SK-N-SH (cell line): ENCODE measurements around the gene OPTC. TPM values are rescaled to one million over a fixed set of nuclear protein-coding genes. Genes with fewer than 3 reads are reported as not detected.
A peak's percentile ranks its signal among the peaks of the same experiment; 100 is the strongest.

Experiments used
- CTCF ChIA-PET: fragments of 300-600, 350-600 bp; formaldehyde crosslinking; extraction: SDS; loops from one replicate; lab custom pipeline; 2021; lab: Yijun Ruan, JAX
- POLR2A ChIA-PET: fragments of 350-600 bp; sonication (Branson Sonifier 250); formaldehyde crosslinking; extraction: SDS; loops from one replicate; lab custom pipeline; 2020; ENCODE audit warnings: antibody characterized with exemption, inconsistent platforms; lab: Yijun Ruan, JAX
- DNase-seq: peaks from one replicate; pipeline ENCODE4 v3.0.0; 2012
- H2AFZ ChIP-seq: fragments of 200-600 bp; sonication (generic); 2 replicates; pipeline ENCODE4 v1.8.1; 2016; ENCODE audit warnings: antibody characterized with exemption, mild to moderate bottlenecking, low read depth
- H3F3A ChIP-seq: fragments of 200-600 bp; sonication (generic); replicated peaks from 2 replicates; pipeline ENCODE3; 2016; ENCODE audit warnings: antibody characterized with exemption, mild to moderate bottlenecking; ENCODE audit not compliant: insufficient read depth
- H3K27ac ChIP-seq, 2 experiments: fragments of 200-500 bp in 1 of 2; fragments of 200-600 bp in 1 of 2; sonication (Bioruptor generic) in 1 of 2; sonication (generic), shearing (Covaris generic) in 1 of 2; 2 replicates each; pipeline versions ENCODE4 v1.5.1 to v1.6.1; 2014 to 2016; ENCODE audit warnings: low read depth in 2 of 2, inconsistent platforms in 1 of 2, low read length in 1 of 2, mild to moderate bottlenecking in 1 of 2, mixed read lengths in 1 of 2
- H3K27me3 ChIP-seq: fragments of 200-600 bp; sonication (generic), shearing (Covaris generic); 2 replicates; pipeline ENCODE4 v1.6.1; 2016; ENCODE audit warnings: mixed run types; ENCODE audit not compliant: insufficient read depth
- H3K36me3 ChIP-seq, 2 experiments: fragments of 200-500 bp in 1 of 2; fragments of 200-600 bp in 1 of 2; sonication (Bioruptor generic) in 1 of 2; sonication (generic) in 1 of 2; replicated peaks in 1 of 2; 2 replicates each; pipeline versions ENCODE3 to v1.5.1; 2014 to 2016; ENCODE audit warnings: low read length in 1 of 2, mild to moderate bottlenecking in 1 of 2; ENCODE audit not compliant: insufficient read depth in 2 of 2, control insufficient read depth in 1 of 2
- H3K4me1 ChIP-seq, 2 experiments: fragments of 200-500 bp in 1 of 2; fragments of 200-600 bp in 1 of 2; sonication (Bioruptor generic) in 1 of 2; sonication (generic), shearing (Covaris generic) in 1 of 2; 2 replicates each; pipeline versions ENCODE4 v1.5.1 to v1.6.1; 2014 to 2016; ENCODE audit warnings: low read depth in 1 of 2, low read length in 1 of 2, mixed run types in 1 of 2; ENCODE audit not compliant: insufficient read depth in 2 of 2, control insufficient read depth in 1 of 2
- H3K4me2 ChIP-seq: fragments of 200-600 bp; sonication (generic), shearing (Covaris generic); 2 replicates; pipeline ENCODE4 v1.6.1; 2017; ENCODE audit warnings: mixed run types
- H3K4me3 ChIP-seq, 2 experiments: fragments of 200-500 bp in 1 of 2; fragments of 200-600 bp in 1 of 2; sonication (Bioruptor generic) in 1 of 2; sonication (generic), shearing (Covaris generic) in 1 of 2; 2 replicates each; pipeline versions ENCODE4 v1.5.1 to v1.8.1; 2014 to 2016; ENCODE audit warnings: low read depth in 2 of 2, inconsistent platforms in 1 of 2, low read length in 1 of 2, mild to moderate bottlenecking in 1 of 2, mixed read lengths in 1 of 2, moderate library complexity in 1 of 2
- H3K79me2 ChIP-seq: fragments of 200-600 bp; sonication (generic); 2 replicates; pipeline ENCODE4 v1.8.1; 2017; ENCODE audit warnings: mild to moderate bottlenecking; ENCODE audit not compliant: insufficient read depth
- H3K9ac ChIP-seq: fragments of 200-600 bp; sonication (generic); 2 replicates; pipeline ENCODE4 v1.6.1; 2017; ENCODE audit warnings: mixed run types
- H3K9me2 ChIP-seq: fragments of 200-600 bp; sonication (generic); 2 replicates; pipeline ENCODE4 v1.6.1; 2017; ENCODE audit warnings: mixed run types
- H3K9me3 ChIP-seq: fragments of 200-600 bp; sonication (generic); 2 replicates; pipeline ENCODE4 v1.6.1; 2017; ENCODE audit warnings: mixed run types, mild to moderate bottlenecking, moderate library complexity
- H4K20me1 ChIP-seq: fragments of 200-600 bp; sonication (generic); 2 replicates; pipeline ENCODE4 v1.6.1; 2017; ENCODE audit warnings: mild to moderate bottlenecking, mixed run types; ENCODE audit not compliant: insufficient read depth
- CHD2 ChIP-seq: fragments of 150-350 bp; IDR thresholded peaks from 2 replicates; pipeline ENCODE4 v1.6.1; 2018; ENCODE audit warnings: low read length; ENCODE audit not compliant: partially characterized antibody
- EP300 ChIP-seq, 2 experiments: IDR thresholded peaks; 2 replicates each; pipeline versions ENCODE4 v1.4.0 to v1.6.1; 2012; ENCODE audit warnings: borderline replicate concordance in 1 of 2, low read depth in 1 of 2, low read length in 1 of 2
- EZH2phosphoT487 ChIP-seq: fragments of 200-600 bp; sonication (generic); IDR thresholded peaks from 2 replicates; pipeline ENCODE4 v1.6.1; 2017; ENCODE audit warnings: low read depth, mixed run types, mild to moderate bottlenecking, antibody characterized with exemption, moderate library complexity, borderline replicate concordance
- GATA2 ChIP-seq: sonication (generic); formaldehyde crosslinking; IDR thresholded peaks from 2 replicates; pipeline ENCODE4 v1.5.0; 2020; ENCODE audit warnings: mild to moderate bottlenecking, missing genetic modification reagents
- MXI1 ChIP-seq: IDR thresholded peaks from 2 replicates; pipeline ENCODE4 v1.6.1; 2012; ENCODE audit warnings: mild to moderate bottlenecking, low read depth, low read length, improper control_type of control experiment
- RAD21 ChIP-seq: IDR thresholded peaks from 2 replicates; pipeline ENCODE4 v1.6.1; 2012; ENCODE audit warnings: mild to moderate bottlenecking, low read length
- RFX5 ChIP-seq: IDR thresholded peaks from 2 replicates; pipeline ENCODE4 v1.6.1; 2012; ENCODE audit warnings: mild to moderate bottlenecking, improper control_type of control experiment, low read length
- RXRA ChIP-seq: IDR thresholded peaks from 2 replicates; pipeline ENCODE4 v1.4.0; 2012; ENCODE audit warnings: low read depth, mild to moderate bottlenecking, borderline replicate concordance
- SIN3A ChIP-seq: IDR thresholded peaks from 2 replicates; pipeline ENCODE4 v1.6.1; 2012; ENCODE audit warnings: low read depth, mild to moderate bottlenecking, low read length, moderate library complexity, borderline replicate concordance
- SMC3 ChIP-seq: IDR thresholded peaks from 2 replicates; pipeline ENCODE4 v1.6.1; 2012; ENCODE audit warnings: low read depth, low read length, improper control_type of control experiment
- WGBS: methylation state at CpG from one replicate; pipeline ENCODE4 v1.1.6; 2017; ENCODE audit warnings: low lambda C conversion rate; 5-methylcytosine and 5-hydroxymethylcytosine counted together
- polyA plus RNA-seq, 3 experiments: library from polyadenylated mRNA; depleted of rRNA; stranded (reverse); fragments of >200 nt; gene quantifications; 2 replicates each; pipeline ENCODE4 v1.2.3, GENCODE V29; 2012
- TF ChIP-seq, protein P1 (sequence below): IDR thresholded peaks from 2 replicates; pipeline ENCODE4 v1.4.0; 2012; ENCODE audit warnings: low read depth
- TF ChIP-seq, protein P2 (sequence below): fragments of 150-350 bp; IDR thresholded peaks from 2 replicates; pipeline ENCODE4 v1.6.1; 2017; ENCODE audit warnings: antibody characterized with exemption, low read length, low read depth, borderline replicate concordance
- TF ChIP-seq, protein P3 (sequence below): IDR thresholded peaks from 2 replicates; pipeline ENCODE4 v1.6.1; 2012; ENCODE audit warnings: mild to moderate bottlenecking, low read depth, low read length, moderate library complexity
- TF ChIP-seq, protein P4 (sequence below): IDR thresholded peaks from 2 replicates; pipeline ENCODE4 v1.4.0; 2012; ENCODE audit warnings: low read depth, borderline replicate concordance
- TF ChIP-seq, protein P5 (sequence below): fragments of 200-600 bp; sonication (generic); IDR thresholded peaks from 2 replicates; pipeline ENCODE4 v1.6.1; 2017; ENCODE audit warnings: antibody characterized with exemption, mild to moderate bottlenecking, moderate library complexity
- TF ChIP-seq, protein P6 (sequence below): IDR thresholded peaks from 2 replicates; pipeline ENCODE4 v1.4.0; 2012; ENCODE audit warnings: low read depth, borderline replicate concordance

The OPTC gene
- polyA plus RNA-seq, 1 of the 3 experiments (the other 2 are of a cell fraction), result not detected

DNA sequence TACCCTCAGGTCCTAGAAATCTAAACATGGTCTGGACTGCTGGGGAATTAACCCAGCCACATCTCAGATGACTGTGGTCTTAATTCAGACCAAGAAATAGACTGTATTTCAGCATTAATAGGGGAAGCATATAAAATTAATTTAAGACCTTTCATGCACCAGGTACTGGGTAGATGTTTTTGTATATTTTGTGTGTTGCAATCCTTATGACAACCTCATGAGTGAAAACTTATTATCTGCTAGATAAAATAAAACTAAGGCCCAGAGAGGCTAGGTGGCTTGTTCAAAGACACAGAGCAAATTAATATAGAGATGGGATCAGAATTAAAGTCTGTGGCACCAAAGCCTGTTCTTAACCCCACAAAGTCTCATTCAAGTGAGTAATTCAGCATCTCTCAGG, 40.1 kb downstream of the OPTC start:
- CTCF ChIA-PET, result interaction anchor here (0.8 kb wide), 1 partner anchor 29 kb away, joined by 3 read pairs; no protein-coding TSS in a partner anchor
- H3K9me2 ChIP-seq, result no peaks in the 10 kb centered on the region
- peak overlapping the region; percentile 54; the same call in 1 of the 2 replicates for H3K4me2 ChIP-seq
- H3K4me3 ChIP-seq, result 0 out of 4 replicates have a peak overlapping the region, but pooled peaks of 1 of the 2 experiments have one; percentile 29
- H2AFZ ChIP-seq, result no peak overlapping the region
- H4K20me1 ChIP-seq, result no peaks in the 10 kb centered on the region
- no peaks in the 10 kb centered on the region for H3K27me3 ChIP-seq
- POLR2A ChIA-PET, result no interaction called here
- no peaks in the 10 kb centered on the region for H3K9me3 ChIP-seq
- peak overlapping the region; percentile 58 for H3K9ac ChIP-seq
- H3K4me1 ChIP-seq, result peaks cover 4 to 38% of the 10 kb centered on the region in 2 experiments
- no peak for DNase-seq
- H3F3A ChIP-seq, result peaks cover 36% of the 10 kb centered on the region
- H3K27ac ChIP-seq, result peak overlapping the region; percentile 92 to 95
- no peaks in the 10 kb centered on the region for H3K79me2 ChIP-seq
- H3K36me3 ChIP-seq, result no peaks in the 10 kb centered on the region
- no peak for TF ChIP-seq SMC3
- TF ChIP-seq EP300 (IDR thresholded peaks at IDR 0.05; ENCODE audit: borderline replicate concordance in 1 of 2, low read depth in 1 of 2, low read length in 1 of 2), result no peak
- TF ChIP-seq, protein P1, sequence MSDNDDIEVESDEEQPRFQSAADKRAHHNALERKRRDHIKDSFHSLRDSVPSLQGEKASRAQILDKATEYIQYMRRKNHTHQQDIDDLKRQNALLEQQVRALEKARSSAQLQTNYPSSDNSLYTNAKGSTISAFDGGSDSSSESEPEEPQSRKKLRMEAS, result no peak
- TF ChIP-seq, all 33 proteins: peak for 0

DNA sequence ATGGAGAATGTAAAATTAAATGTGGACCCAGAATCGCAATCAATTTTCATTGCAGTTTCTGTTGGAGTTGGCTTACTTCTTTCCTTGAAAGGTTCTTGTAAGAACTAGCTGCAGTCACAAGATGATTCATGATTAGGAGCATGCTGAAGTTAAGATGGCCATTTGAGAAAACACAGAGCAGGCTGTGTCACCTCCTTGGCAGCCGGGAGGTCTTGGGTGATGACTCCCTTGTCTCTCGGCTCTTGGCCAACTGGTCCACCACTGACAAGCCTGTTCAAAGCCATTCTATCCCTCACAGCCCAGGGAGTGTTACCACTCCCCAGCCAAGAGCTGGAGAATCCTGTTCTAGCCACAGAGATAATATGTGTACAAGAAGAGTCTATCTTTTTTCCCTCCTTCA, 40.6 kb downstream of the OPTC start:
- peak overlapping the region; percentile 72 for H3K4me2 ChIP-seq
- H3K27me3 ChIP-seq, result no peaks in the 10 kb centered on the region
- H3K9me2 ChIP-seq, result no peaks in the 10 kb centered on the region
- H3K9me3 ChIP-seq, result no peaks in the 10 kb centered on the region
- no peaks in the 10 kb centered on the region for H3K36me3 ChIP-seq
- H3K4me3 ChIP-seq, result 0 out of 4 replicates have a peak overlapping the region, but pooled peaks of 1 of the 2 experiments have one; percentile 29
- H3K79me2 ChIP-seq, result no peaks in the 10 kb centered on the region
- no peak overlapping the region for H2AFZ ChIP-seq
- DNase-seq, result no peak
- H3K27ac ChIP-seq, result peak overlapping the region; percentile 92 to 95
- POLR2A ChIA-PET, result no interaction called here
- H4K20me1 ChIP-seq, result no peaks in the 10 kb centered on the region
- peaks cover 36% of the 10 kb centered on the region for H3F3A ChIP-seq
- CTCF ChIA-PET, result interaction anchor here (0.8 kb wide), 1 partner anchor 30 kb away, joined by 3 read pairs; no protein-coding TSS in a partner anchor
- peak overlapping the region; percentile 58 for H3K9ac ChIP-seq
- peaks cover 4 to 38% of the 10 kb centered on the region in 2 experiments for H3K4me1 ChIP-seq
- 10% methylated on average over 3 of the region's 3 CpGs for WGBS
- no peak for TF ChIP-seq RFX5
- TF ChIP-seq, protein P2, sequence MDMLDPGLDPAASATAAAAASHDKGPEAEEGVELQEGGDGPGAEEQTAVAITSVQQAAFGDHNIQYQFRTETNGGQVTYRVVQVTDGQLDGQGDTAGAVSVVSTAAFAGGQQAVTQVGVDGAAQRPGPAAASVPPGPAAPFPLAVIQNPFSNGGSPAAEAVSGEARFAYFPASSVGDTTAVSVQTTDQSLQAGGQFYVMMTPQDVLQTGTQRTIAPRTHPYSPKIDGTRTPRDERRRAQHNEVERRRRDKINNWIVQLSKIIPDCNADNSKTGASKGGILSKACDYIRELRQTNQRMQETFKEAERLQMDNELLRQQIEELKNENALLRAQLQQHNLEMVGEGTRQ, result no peak
- TF ChIP-seq, protein P3, sequence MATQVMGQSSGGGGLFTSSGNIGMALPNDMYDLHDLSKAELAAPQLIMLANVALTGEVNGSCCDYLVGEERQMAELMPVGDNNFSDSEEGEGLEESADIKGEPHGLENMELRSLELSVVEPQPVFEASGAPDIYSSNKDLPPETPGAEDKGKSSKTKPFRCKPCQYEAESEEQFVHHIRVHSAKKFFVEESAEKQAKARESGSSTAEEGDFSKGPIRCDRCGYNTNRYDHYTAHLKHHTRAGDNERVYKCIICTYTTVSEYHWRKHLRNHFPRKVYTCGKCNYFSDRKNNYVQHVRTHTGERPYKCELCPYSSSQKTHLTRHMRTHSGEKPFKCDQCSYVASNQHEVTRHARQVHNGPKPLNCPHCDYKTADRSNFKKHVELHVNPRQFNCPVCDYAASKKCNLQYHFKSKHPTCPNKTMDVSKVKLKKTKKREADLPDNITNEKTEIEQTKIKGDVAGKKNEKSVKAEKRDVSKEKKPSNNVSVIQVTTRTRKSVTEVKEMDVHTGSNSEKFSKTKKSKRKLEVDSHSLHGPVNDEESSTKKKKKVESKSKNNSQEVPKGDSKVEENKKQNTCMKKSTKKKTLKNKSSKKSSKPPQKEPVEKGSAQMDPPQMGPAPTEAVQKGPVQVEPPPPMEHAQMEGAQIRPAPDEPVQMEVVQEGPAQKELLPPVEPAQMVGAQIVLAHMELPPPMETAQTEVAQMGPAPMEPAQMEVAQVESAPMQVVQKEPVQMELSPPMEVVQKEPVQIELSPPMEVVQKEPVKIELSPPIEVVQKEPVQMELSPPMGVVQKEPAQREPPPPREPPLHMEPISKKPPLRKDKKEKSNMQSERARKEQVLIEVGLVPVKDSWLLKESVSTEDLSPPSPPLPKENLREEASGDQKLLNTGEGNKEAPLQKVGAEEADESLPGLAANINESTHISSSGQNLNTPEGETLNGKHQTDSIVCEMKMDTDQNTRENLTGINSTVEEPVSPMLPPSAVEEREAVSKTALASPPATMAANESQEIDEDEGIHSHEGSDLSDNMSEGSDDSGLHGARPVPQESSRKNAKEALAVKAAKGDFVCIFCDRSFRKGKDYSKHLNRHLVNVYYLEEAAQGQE, result peak; percentile 71
- TF ChIP-seq, protein P1, result peak; percentile 87
- peak; percentile 95 for TF ChIP-seq RXRA
- no peak for TF ChIP-seq CHD2
- TF ChIP-seq SIN3A, result peak; percentile 94; the same call in 1 of the 2 replicates
- TF ChIP-seq RAD21, result no peak
- TF ChIP-seq, protein P4, sequence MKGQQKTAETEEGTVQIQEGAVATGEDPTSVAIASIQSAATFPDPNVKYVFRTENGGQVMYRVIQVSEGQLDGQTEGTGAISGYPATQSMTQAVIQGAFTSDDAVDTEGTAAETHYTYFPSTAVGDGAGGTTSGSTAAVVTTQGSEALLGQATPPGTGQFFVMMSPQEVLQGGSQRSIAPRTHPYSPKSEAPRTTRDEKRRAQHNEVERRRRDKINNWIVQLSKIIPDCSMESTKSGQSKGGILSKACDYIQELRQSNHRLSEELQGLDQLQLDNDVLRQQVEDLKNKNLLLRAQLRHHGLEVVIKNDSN, result no peak
- TF ChIP-seq, protein P5, sequence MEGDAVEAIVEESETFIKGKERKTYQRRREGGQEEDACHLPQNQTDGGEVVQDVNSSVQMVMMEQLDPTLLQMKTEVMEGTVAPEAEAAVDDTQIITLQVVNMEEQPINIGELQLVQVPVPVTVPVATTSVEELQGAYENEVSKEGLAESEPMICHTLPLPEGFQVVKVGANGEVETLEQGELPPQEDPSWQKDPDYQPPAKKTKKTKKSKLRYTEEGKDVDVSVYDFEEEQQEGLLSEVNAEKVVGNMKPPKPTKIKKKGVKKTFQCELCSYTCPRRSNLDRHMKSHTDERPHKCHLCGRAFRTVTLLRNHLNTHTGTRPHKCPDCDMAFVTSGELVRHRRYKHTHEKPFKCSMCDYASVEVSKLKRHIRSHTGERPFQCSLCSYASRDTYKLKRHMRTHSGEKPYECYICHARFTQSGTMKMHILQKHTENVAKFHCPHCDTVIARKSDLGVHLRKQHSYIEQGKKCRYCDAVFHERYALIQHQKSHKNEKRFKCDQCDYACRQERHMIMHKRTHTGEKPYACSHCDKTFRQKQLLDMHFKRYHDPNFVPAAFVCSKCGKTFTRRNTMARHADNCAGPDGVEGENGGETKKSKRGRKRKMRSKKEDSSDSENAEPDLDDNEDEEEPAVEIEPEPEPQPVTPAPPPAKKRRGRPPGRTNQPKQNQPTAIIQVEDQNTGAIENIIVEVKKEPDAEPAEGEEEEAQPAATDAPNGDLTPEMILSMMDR, result no peak
- no peak for TF ChIP-seq MXI1
- TF ChIP-seq EZH2phosphoT487, result no peak
- TF ChIP-seq GATA2 (CRISPR knock-in tag), result no peak
- TF ChIP-seq, protein P6, sequence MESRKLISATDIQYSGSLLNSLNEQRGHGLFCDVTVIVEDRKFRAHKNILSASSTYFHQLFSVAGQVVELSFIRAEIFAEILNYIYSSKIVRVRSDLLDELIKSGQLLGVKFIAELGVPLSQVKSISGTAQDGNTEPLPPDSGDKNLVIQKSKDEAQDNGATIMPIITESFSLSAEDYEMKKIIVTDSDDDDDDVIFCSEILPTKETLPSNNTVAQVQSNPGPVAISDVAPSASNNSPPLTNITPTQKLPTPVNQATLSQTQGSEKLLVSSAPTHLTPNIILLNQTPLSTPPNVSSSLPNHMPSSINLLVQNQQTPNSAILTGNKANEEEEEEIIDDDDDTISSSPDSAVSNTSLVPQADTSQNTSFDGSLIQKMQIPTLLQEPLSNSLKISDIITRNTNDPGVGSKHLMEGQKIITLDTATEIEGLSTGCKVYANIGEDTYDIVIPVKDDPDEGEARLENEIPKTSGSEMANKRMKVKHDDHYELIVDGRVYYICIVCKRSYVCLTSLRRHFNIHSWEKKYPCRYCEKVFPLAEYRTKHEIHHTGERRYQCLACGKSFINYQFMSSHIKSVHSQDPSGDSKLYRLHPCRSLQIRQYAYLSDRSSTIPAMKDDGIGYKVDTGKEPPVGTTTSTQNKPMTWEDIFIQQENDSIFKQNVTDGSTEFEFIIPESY, result peak; percentile 83
